OCI-M1 (cell line): ENCODE results near the gene ARHGEF11.
A peak's percentile ranks its signal among the peaks of the same experiment; 100 is the strongest.

Experiments
- DNase-seq: peaks from one replicate; lab custom pipeline; 2025; lab: John Stamatoyannopoulos, UW

Gene ARHGEF11

DNA sequence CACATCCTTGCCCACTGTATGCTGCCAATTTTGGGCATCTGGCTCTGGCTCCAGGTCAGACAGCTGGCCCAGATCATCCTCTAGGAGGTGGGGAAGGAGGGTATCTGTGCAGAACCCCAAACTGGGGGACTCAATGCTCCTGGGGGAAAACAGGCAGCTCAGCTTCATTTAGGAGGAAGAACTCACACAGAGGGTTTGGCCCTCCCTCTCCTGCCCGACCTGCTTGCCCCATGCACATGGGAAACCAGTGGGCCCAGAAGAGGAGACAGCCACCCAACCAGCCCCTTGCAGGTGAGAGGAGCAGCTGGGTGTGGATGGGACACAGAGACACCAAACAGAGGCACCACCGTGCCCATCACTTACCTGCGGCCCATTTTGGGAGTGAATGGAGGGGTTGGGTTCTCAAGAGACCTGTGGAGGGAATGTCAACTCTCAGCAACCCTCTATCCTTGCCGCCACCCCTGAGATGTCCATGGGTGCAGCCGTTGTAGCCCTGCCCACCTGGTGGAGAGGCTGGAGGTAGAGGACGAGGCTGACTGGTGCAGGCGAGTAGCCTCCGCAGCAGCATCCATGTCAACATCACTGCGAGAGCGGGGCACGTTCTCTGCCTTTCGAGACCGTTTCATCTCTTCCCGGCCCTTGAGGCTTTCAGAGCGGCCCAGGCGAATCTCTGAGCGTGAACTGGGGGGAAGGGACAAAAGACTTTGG lies 97.6 kb downstream of the ARHGEF11 start:
- DNase-seq = no peak

DNA sequence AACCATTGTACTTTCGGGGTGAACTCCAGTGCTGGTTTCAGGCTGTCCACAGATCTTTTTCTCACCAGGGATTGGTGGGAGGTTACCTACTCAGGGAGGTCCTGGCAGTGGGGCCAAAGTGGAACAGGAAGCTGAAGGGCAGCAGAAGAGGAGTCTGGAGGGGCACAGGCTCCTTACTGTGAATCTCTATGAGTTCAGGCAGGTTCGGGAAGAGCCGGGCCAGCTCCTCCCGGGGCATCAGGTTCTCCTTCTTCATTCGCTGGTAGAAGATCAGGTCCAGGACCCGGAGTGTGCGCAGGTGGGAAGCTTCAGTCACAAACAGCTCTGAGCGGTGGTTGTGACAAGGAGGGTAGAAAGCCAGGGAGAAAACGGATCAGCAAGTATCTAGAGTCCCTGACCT lies 98.4 kb downstream of the ARHGEF11 start:
- DNase-seq = no peak

- no peak for DNase-seq
Observed at GRCh38 chr1:156945881-156946661, 99.5 kb downstream of the ARHGEF11 start.

GRCh38 chr1:156944848-156945247 lies 100.7 kb downstream of the ARHGEF11 start:
- no peak for DNase-seq

DNA sequence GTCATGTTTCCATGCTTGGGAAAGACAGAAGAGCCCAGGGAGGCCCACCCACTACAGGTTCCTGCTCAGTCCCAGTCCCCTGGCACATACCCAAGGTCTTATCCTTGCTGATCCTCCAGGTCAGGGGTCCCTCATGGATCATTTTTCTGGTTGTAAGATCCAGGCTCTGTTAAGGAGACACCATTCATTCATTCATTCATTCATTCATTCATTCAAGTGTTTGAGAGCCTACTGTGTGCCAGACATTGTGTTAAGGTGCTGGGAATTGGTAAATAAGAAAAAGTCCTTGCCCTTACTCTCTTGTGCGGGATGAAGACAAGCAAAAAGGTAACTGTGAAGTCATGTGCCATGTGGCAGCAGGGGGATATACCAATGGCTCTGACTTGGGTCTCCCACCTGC lies 101.3 kb downstream of the ARHGEF11 start:
- no peak for DNase-seq

DNA sequence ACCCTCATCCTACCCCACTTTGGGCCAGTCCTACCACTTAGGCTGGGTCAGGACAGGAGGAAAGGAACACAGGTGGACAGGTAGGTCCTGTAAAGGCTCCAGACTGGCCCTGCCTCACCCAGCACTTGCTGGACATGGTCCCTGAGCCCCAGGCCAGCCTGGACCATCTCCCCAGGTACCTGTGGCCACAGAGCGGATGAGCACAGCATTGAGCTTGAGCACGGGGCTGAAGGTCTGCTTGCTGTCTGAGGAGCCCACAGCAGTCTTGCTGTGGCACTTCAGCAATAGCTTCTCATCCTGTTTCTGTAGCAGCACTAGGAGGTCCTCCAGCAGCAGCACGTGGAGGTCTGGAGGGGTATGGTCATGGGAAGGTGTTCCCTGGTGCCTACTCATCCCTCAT lies 101.8 kb downstream of the ARHGEF11 start:
- no peak for DNase-seq

DNA sequence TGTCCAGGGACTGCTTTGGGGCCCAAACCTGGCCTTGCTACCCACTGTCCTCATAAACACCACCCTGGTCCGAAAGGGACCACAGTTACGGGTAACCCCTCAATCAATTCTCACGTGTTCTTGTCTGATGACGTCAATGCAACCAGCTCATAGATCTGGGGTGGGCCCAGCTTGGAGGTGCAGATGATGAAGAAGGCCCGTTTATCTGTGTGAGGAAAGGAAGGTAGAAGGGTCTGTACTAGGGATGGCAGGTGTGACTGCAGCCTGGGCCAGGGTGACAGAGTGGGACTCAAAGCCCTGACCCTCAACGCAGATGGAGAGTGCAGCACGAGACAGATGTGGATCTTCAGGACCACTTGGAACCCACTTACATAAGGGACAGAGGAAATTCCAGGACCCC lies 103.0 kb downstream of the ARHGEF11 start:
- DNase-seq = no peak

DNA sequence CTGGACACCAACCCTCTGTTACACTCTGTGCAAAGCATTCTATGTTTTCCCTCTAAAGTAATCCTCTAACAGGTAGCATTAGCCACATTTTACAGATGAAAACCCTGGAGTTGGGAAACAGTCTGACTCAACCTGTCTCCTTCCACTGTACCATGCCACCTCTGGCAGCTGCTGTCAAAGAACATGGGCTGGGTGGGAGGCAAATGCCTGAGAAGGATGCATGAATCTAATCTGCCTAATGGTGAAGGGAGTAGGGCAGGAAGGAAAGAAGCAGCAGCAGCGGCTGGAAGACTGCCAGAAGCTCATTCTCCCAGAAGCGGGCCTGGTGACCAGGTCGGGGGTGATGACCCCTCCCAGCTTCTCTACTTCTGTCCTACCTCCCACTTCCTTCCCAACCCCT lies 103.4 kb downstream of the ARHGEF11 start:
- no peak for DNase-seq

DNA sequence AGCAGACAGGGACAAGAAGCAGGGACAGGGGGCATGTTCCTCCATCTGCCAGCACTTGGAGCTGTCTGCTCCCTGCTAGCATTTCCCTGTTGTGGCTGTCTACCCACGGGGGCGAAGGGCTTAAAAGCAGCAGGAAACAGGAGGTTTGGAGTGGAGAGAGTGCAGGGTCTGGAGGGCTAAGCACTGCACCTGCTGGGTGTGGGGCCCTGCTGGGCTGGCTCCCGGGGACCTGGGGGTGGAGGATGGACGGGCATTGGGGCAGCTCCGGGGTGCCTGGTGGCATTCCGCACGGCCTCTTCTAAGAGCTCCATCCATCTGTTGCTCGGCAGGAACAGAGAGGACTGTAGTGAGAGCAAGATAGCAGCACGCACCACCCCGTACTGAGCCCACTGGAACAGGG lies 103.9 kb downstream of the ARHGEF11 start:
- DNase-seq = no peak

GRCh38 chr1:156939786-156940334 lies 105.7 kb downstream of the ARHGEF11 start:
- no peak for DNase-seq

- DNase-seq = no peak
Observed at GRCh38 chr1:156938813-156939212, 106.7 kb downstream of the ARHGEF11 start.

DNA sequence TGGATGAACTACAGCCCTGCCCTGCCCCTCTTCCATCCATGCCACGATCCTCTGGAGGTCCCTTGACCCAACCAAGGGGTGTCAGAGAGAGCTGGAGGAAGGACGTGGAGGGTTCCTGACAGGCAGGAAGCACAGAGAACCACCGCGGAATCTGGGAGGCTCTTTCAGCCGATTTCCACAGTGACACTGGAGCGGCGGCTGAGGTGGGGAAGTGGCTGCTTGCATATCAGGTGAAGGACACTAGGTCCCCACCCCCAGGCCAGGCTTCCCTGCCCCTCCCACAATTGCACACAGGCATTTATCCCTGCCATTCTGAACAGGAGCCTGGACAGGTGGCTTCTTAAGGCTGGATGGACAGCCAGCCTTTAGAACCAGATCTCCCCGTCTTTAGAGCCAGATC lies 107.7 kb downstream of the ARHGEF11 start:
- DNase-seq = no peak

GRCh38 chr1:156936721-156937220 lies 108.8 kb downstream of the ARHGEF11 start:
- DNase-seq = no peak

GRCh38 chr1:156936191-156936590 lies 109.4 kb downstream of the ARHGEF11 start:
- DNase-seq = no peak

DNA sequence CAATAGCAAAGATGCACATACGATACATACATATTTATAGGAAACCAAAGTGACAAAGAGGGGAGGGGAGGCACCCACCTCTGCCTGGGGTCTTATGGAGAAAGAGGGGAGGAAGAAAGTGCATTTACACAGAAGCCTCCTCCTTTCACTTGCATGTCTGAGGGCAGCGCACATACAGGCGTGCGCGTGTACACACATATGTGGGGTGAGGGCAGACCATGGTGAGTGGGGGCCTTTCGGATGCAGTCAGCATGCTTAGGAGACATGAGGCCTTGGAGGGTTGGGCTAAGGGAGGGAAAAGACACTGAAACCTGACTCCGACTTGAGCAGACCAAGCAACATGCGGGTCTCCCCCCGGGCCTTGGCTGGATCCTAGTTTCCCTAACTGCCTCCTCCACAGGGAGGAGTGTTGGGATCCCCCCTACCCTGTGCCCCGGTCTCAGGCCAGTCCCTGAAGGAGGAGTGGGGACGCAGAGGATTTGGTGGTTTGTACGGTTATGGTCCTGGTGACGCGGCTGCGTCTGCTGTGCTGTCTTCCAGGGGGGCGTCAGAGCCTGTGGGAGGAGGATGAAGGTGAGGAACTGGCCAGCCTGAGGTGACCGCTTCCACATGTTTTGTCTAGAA lies 109.9 kb downstream of the ARHGEF11 start:
- no peak for DNase-seq

DNA sequence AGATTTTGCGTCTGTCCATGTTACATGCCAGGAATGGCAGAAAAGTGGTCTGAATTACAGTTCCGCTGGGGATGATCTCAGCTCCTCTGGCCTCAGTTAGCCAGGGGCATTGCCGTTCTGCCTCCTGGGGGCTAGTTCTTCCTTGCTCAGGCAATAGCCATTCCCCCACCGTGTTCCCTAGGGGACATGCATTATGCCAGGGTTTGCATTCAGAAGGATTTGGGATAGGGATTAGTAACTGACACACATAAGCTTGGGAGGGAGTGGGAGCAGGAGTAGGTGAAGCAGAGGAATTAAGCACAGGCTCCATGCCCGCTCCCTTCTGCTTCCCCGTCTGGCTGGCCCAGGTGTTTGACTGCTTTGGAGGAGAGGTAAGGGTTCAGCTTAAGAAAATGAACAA lies 112.4 kb downstream of the ARHGEF11 start:
- DNase-seq = no peak

- DNase-seq = no peak
Observed at GRCh38 chr1:156931974-156932710, 113.4 kb downstream of the ARHGEF11 start.

DNA sequence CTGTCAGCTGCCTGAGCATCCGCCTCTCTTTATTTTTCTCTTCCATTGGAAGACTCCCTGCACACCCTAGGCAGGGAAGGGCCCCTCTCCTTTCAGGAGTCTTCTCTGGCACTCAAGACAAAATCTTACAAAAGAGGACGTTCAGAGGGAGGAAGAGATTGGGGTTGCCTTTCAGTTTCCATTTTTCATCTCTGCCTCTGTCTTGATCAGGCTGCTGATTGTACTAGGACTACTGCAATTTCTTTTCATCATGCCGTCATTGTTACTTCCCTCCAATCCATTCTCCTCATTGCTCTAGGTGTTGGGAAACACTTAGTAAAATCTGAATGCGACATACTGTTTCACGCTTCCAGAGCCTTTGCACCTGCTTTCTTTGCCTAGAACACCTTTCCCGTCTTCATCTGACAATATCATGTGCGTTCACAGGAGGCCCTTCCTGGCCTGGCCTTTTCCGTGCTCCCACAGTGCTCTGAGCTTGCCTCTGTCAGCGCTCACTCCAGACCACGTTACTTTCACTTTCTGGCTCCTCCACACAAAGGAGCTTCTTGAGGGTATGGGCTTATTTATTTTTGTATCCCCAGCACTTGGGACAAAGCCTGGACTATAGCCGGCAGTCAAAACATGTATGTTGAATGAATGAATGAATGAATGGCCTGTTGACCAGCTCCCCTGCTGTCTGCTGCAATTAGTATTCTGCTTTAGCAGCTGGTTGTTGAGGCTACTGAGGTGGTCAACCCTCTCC lies 114.2 kb downstream of the ARHGEF11 start:
- peak; percentile 45 for DNase-seq

DNA sequence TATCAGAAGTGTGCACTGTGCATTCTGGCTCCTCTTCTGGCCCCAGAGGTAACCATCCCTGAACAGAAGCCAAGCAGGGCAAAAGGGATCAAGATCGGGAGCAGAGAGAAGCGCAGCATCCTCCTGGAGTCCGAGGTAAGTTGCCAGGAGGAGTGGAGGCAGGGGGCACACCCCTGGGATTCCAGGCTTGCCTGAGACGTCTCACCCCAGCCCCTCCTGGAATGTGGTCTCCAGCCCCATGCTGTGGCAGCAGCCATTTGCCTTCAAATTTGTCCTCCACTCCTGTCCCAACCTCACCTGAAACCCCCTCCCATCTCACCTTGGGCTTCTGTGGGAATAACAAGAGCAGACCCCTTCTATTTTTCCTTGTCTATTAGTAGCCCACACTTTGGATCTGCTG lies 115.1 kb downstream of the ARHGEF11 start:
- no peak for DNase-seq

GRCh38 chr1:156929596-156930238 lies 115.8 kb downstream of the ARHGEF11 start:
- no peak for DNase-seq
